Measurements from ENCODE around the gene GDF2. TPM values are rescaled to one million over a fixed set of nuclear protein-coding genes. Genes with fewer than 3 reads are reported as not detected.

The GDF2 gene
- polyA plus RNA-seq (2013, experiment 1 of 2) = not detected
- polyA plus RNA-seq (2013, experiment 2 of 2) = not detected

DNA sequence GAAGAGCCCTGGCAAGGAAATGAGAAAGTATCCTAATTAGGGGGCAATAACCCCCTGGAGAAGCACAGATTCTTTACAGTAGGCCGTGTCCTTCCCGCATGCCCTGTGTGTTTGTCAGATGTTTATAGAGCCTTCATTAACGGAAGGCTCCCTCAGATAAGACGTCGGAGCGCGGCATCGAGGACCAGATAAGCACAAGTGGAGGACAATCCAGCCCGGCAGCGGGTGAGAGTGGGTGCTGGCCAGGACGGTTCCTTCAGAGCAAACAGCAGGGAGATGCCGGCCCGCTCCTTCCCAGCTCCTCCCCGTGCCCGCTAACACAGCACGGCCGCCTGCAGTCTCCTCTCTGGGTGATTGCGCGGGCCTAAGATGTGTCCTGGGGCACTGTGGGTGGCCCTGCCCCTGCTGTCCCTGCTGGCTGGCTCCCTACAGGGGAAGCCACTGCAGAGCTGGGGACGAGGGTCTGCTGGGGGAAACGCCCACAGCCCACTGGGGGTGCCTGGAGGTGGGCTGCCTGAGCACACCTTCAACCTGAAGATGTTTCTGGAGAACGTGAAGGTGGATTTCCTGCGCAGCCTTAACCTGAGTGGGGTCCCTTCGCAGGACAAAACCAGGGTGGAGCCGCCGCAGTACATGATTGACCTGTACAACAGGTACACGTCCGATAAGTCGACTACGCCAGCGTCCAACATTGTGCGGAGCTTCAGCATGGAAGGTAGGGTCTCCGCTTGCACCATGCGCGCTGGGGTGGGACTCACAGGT lies at the start of gene GDF2:
TSS of gene GDF2 (plus strand) at position 155 of the 762 bp plus-strand sequence. CDS start at position 370, 215 bp downstream.
- H3K27ac ChIP-seq (ENCODE audit: low read depth, low read length) = no peak within 1 kb of the TSS
- H4K5ac ChIP-seq (ENCODE audit: low read length) = no peak within 1 kb of the TSS
- H3K4ac ChIP-seq (ENCODE audit: low read depth, low read length) = no peak within 1 kb of the TSS
- no peaks in the 10 kb centered on the region for H3K79me2 ChIP-seq (ENCODE audit: control insufficient read depth, insufficient read depth, low read length)
- H2AK5ac ChIP-seq (ENCODE audit: low read length) = no peak within 1 kb of the TSS
- H2BK15ac ChIP-seq (replicated peaks; ENCODE audit: low read depth) = no peak within 1 kb of the TSS
- H3K4me1 ChIP-seq (ENCODE audit: control insufficient read depth, low read depth, low read length) = no peaks in the 10 kb centered on the region
- no peak within 1 kb of the TSS for H3K4me3 ChIP-seq (ENCODE audit: low read length)
- no peaks in the 10 kb centered on the region for H3K36me3 ChIP-seq (ENCODE audit: control insufficient read depth, insufficient read depth, low read length)
- no peaks in the 10 kb centered on the region for H3K79me1 ChIP-seq (ENCODE audit: low read length)
- no peak within 1 kb of the TSS for H4K8ac ChIP-seq (ENCODE audit: low read depth, low read length)
- no peak within 1 kb of the TSS for H3K4me2 ChIP-seq (ENCODE audit: low read length)
- no CpG with 5 or more reads among the region's 35 CpGs for WGBS (ENCODE audit: extremely low coverage, insufficient coverage, low lambda C conversion rate)
- DNase-seq = no peak
- H2BK120ac ChIP-seq (ENCODE audit: low read depth, low read length) = no peak within 1 kb of the TSS
- H3K9ac ChIP-seq (ENCODE audit: low read length) = no peak within 1 kb of the TSS
- no peak within 1 kb of the TSS for H3K18ac ChIP-seq (ENCODE audit: low read length)
- no peak within 1 kb of the TSS for H3K56ac ChIP-seq (ENCODE audit: low read length)
- H2BK5ac ChIP-seq (ENCODE audit: low read length) = no peak within 1 kb of the TSS
- H3K27me3 ChIP-seq (ENCODE audit: insufficient read depth, low read length, poor library complexity) = no peaks in the 10 kb centered on the region
- no peak within 1 kb of the TSS for H3K23ac ChIP-seq (ENCODE audit: low read length)

GRCh38 chr10:47276071-47276470 lies 46.2 kb upstream of the GDF2 start:
- no peak overlapping the region for H3K18ac ChIP-seq (ENCODE audit: low read length)
- H4K5ac ChIP-seq (ENCODE audit: low read length) = no peak overlapping the region
- H2BK5ac ChIP-seq (ENCODE audit: low read length) = no peak overlapping the region
- no peak overlapping the region for H3K27ac ChIP-seq (ENCODE audit: low read depth, low read length)
- H3K79me2 ChIP-seq (ENCODE audit: control insufficient read depth, insufficient read depth, low read length) = no peaks in the 10 kb centered on the region
- no peaks in the 10 kb centered on the region for H3K4me1 ChIP-seq (ENCODE audit: control insufficient read depth, low read depth, low read length)
- H3K4me3 ChIP-seq (ENCODE audit: low read length) = no peak overlapping the region
- no peak overlapping the region for H3K4ac ChIP-seq (ENCODE audit: low read depth, low read length)
- DNase-seq = no peak
- no peak overlapping the region for H2BK120ac ChIP-seq (ENCODE audit: low read depth, low read length)
- H3K56ac ChIP-seq (ENCODE audit: low read length) = no peak overlapping the region
- H4K8ac ChIP-seq (ENCODE audit: low read depth, low read length) = no peak overlapping the region
- H3K9ac ChIP-seq (ENCODE audit: low read length) = no peak overlapping the region
- no peak overlapping the region for H2BK15ac ChIP-seq (replicated peaks; ENCODE audit: low read depth)
- H2AK5ac ChIP-seq (ENCODE audit: low read length) = no peak overlapping the region
- H3K27me3 ChIP-seq (ENCODE audit: insufficient read depth, low read length, poor library complexity) = no peaks in the 10 kb centered on the region
- no peaks in the 10 kb centered on the region for H3K36me3 ChIP-seq (ENCODE audit: control insufficient read depth, insufficient read depth, low read length)
- no CpG with 5 or more reads among the region's 2 CpGs for WGBS (ENCODE audit: extremely low coverage, insufficient coverage, low lambda C conversion rate)
- H3K79me1 ChIP-seq (ENCODE audit: low read length) = no peaks in the 10 kb centered on the region
- no peak overlapping the region for H3K23ac ChIP-seq (ENCODE audit: low read length)
- no peak overlapping the region for H3K4me2 ChIP-seq (ENCODE audit: low read length)

- Histone ChIP-seq H3K4me3 (ENCODE audit: low read length) (no peak overlapping the region), H4K5ac (ENCODE audit: low read length) (no peak overlapping the region), H3K79me1 (ENCODE audit: low read length) (no peaks in the 10 kb centered on the region), H3K56ac (ENCODE audit: low read length) (no peak overlapping the region), H2AK5ac (ENCODE audit: low read length) (no peak overlapping the region), H3K4ac (ENCODE audit: low read depth, low read length) (no peak overlapping the region), H3K4me2 (ENCODE audit: low read length) (no peak overlapping the region), H3K36me3 (ENCODE audit: control insufficient read depth, insufficient read depth, low read length) (no peaks in the 10 kb centered on the region), H3K27ac (ENCODE audit: low read depth, low read length) (no peak overlapping the region), H3K18ac (ENCODE audit: low read length) (no peak overlapping the region), H2BK120ac (ENCODE audit: low read depth, low read length) (no peak overlapping the region), H3K9ac (ENCODE audit: low read length) (no peak overlapping the region), H4K8ac (ENCODE audit: low read depth, low read length) (no peak overlapping the region), H3K79me2 (ENCODE audit: control insufficient read depth, insufficient read depth, low read length) (no peaks in the 10 kb centered on the region), H3K4me1 (ENCODE audit: control insufficient read depth, low read depth, low read length) (no peaks in the 10 kb centered on the region), H2BK15ac (replicated peaks; ENCODE audit: low read depth) (no peak overlapping the region), H3K27me3 (ENCODE audit: insufficient read depth, low read length, poor library complexity) (no peaks in the 10 kb centered on the region), H3K23ac (ENCODE audit: low read length) (no peak overlapping the region), H2BK5ac (ENCODE audit: low read length) (no peak overlapping the region)
- WGBS (ENCODE audit: extremely low coverage, insufficient coverage, low lambda C conversion rate) = no CpG with 5 or more reads among the region's 11 CpGs
- no peak for DNase-seq
Measured at GRCh38 chr10:47276576-47277351, 45.5 kb upstream of the GDF2 start.

GRCh38 chr10:47277352-47278151 lies 44.7 kb upstream of the GDF2 start:
- Histone ChIP-seq H3K9ac (ENCODE audit: low read length) (no peak overlapping the region), H3K56ac (ENCODE audit: low read length) (no peak overlapping the region), H2BK15ac (replicated peaks; ENCODE audit: low read depth) (no peak overlapping the region), H2BK5ac (ENCODE audit: low read length) (no peak overlapping the region), H3K27ac (ENCODE audit: low read depth, low read length) (no peak overlapping the region), H2AK5ac (ENCODE audit: low read length) (no peak overlapping the region), H3K4me3 (ENCODE audit: low read length) (no peak overlapping the region), H3K79me1 (ENCODE audit: low read length) (no peaks in the 10 kb centered on the region), H3K79me2 (ENCODE audit: control insufficient read depth, insufficient read depth, low read length) (no peaks in the 10 kb centered on the region), H3K27me3 (ENCODE audit: insufficient read depth, low read length, poor library complexity) (no peaks in the 10 kb centered on the region), H3K18ac (ENCODE audit: low read length) (no peak overlapping the region), H2BK120ac (ENCODE audit: low read depth, low read length) (no peak overlapping the region), H3K4ac (ENCODE audit: low read depth, low read length) (no peak overlapping the region), H3K36me3 (ENCODE audit: control insufficient read depth, insufficient read depth, low read length) (no peaks in the 10 kb centered on the region), H4K5ac (ENCODE audit: low read length) (no peak overlapping the region), H3K4me2 (ENCODE audit: low read length) (no peak overlapping the region), H3K4me1 (ENCODE audit: control insufficient read depth, low read depth, low read length) (no peaks in the 10 kb centered on the region), H4K8ac (ENCODE audit: low read depth, low read length) (no peak overlapping the region), H3K23ac (ENCODE audit: low read length) (no peak overlapping the region)
- no CpG with 5 or more reads among the region's 7 CpGs for WGBS (ENCODE audit: extremely low coverage, insufficient coverage, low lambda C conversion rate)
- DNase-seq = no peak

GRCh38 chr10:47278152-47278473 lies 44.1 kb upstream of the GDF2 start:
- no peak overlapping the region for H3K4ac ChIP-seq (ENCODE audit: low read depth, low read length)
- no peaks in the 10 kb centered on the region for H3K36me3 ChIP-seq (ENCODE audit: control insufficient read depth, insufficient read depth, low read length)
- H4K8ac ChIP-seq (ENCODE audit: low read depth, low read length) = no peak overlapping the region
- no peak overlapping the region for H2AK5ac ChIP-seq (ENCODE audit: low read length)
- H3K27ac ChIP-seq (ENCODE audit: low read depth, low read length) = no peak overlapping the region
- no peak overlapping the region for H4K5ac ChIP-seq (ENCODE audit: low read length)
- H3K4me3 ChIP-seq (ENCODE audit: low read length) = no peak overlapping the region
- no peaks in the 10 kb centered on the region for H3K27me3 ChIP-seq (ENCODE audit: insufficient read depth, low read length, poor library complexity)
- no peaks in the 10 kb centered on the region for H3K4me1 ChIP-seq (ENCODE audit: control insufficient read depth, low read depth, low read length)
- H2BK120ac ChIP-seq (ENCODE audit: low read depth, low read length) = no peak overlapping the region
- H3K4me2 ChIP-seq (ENCODE audit: low read length) = no peak overlapping the region
- no peak overlapping the region for H3K56ac ChIP-seq (ENCODE audit: low read length)
- H2BK5ac ChIP-seq (ENCODE audit: low read length) = no peak overlapping the region
- H2BK15ac ChIP-seq (replicated peaks; ENCODE audit: low read depth) = no peak overlapping the region
- WGBS (ENCODE audit: extremely low coverage, insufficient coverage, low lambda C conversion rate) = no CpG with 5 or more reads among the region's 15 CpGs
- no peak overlapping the region for H3K23ac ChIP-seq (ENCODE audit: low read length)
- no peaks in the 10 kb centered on the region for H3K79me1 ChIP-seq (ENCODE audit: low read length)
- no peaks in the 10 kb centered on the region for H3K79me2 ChIP-seq (ENCODE audit: control insufficient read depth, insufficient read depth, low read length)
- H3K18ac ChIP-seq (ENCODE audit: low read length) = no peak overlapping the region
- H3K9ac ChIP-seq (ENCODE audit: low read length) = no peak overlapping the region
- no peak for DNase-seq
